HG03108 (cell line): ENCODE results near the gene VAPB.
A peak's percentile ranks its signal among the peaks of the same experiment; 100 is the strongest.
"Not testable (repeated sequence)": the region's sequence is repeated elsewhere in the genome, so short reads cannot be mapped to it uniquely, and the experiment has no call there.

Source experiments
- ATAC-seq: cut with Tn5 transposase; IDR thresholded peaks from one replicate; pipeline ENCODE4 v1.9.1; 2021; ENCODE audit warnings: moderate library complexity; ENCODE audit not compliant: unreplicated experiment

Gene VAPB

DNA sequence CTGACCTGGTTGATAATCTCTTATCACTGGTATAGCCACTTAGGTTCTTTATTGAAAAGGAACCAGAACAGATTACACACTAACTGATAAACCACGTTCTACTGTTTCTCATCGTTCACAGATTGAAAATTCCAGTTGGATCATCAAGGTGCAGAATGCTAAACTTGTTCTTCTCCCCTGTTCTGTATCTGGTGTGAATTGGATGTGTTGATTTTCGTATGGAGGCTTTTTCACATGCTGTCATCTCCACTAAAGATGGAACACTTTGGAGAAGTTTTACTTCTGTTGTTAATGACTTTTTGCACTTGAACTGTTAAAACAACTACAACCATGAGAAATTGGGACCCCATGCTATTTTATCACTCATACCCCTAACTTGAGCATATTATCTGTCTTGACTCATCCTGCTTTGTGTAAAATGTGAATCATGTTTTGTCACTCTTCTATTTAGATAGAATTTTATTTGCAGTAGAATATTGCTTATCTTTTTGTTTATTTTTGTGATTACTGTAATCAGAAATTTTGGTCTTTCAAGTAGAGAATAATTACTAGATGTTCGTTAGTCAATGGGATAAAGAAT lies 17.5 kb downstream of the VAPB start:
- no peak for ATAC-seq

DNA sequence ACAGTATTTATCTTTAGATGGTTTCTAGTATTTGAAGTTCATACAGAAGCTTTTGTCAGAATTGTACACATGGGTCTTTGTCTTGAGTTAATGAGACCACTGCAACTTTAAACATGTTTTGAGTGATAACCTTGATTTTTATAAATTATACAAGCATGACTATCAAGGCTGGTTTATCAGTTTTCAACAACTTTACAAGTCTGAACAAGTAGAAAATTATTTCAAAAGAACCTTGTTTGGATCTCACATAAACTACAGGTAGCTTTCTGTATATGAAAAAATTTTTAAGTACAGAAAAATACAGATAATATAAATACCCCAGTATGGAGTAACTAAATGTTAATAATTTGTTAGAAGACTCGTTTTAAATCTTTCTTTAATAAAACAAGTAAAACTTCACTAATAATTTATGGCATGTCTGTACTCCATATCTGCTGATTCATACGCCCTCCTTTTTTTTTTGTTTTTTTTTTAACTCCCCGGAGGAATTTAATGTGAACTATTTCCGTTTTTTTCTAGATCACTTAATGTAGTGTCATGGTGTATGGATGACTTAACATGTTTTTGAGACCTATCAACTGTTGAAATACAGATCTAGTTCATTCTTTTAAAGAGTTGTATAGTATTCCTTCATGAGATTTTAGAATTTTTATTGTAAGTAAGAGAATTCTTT lies 18.3 kb downstream of the VAPB start:
- ATAC-seq = no peak

DNA sequence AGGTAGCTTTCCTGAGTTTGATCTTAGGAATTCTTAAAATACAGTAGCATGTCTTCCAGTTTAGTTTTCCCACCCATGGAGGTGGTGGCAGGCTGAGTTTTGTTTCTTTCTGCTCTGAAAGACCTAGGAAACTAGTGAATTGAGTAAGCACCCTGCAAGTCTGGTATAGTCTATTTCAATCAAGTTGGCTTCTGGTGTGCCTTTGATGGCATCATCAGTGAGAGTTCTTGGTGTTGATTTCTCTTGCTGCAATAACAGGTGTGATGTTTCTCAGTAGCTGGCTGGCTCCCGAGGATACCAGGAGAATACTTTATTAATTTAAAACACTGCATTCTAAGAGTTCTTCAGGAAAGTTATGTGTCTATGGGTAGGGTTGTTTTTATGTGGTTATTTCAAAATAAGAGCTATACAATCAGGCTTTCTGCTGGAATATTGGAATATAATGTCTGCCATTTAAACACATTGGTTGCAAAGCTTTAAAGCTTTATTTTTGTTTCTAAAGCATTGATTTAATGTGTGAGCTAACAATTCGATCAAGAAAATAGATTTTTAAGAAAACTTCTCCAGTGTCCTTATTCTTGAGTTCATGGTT lies 19.0 kb downstream of the VAPB start:
- ATAC-seq = peak; percentile 56

- ATAC-seq = no peak
Observed at GRCh38 chr20:58408603-58409246, 19.7 kb downstream of the VAPB start.

GRCh38 chr20:58414216-58414615 lies 25.2 kb downstream of the VAPB start:
- not testable (repeated sequence) for ATAC-seq

- ATAC-seq = not testable (repeated sequence)
Observed at GRCh38 chr20:58414786-58415185, 25.8 kb downstream of the VAPB start.

- ATAC-seq = no peak
Observed at GRCh38 chr20:58416057-58416456, 27.0 kb downstream of the VAPB start.

GRCh38 chr20:58416835-58417234 lies 27.8 kb downstream of the VAPB start:
- no peak for ATAC-seq

- ATAC-seq = no peak
Observed at GRCh38 chr20:58417438-58417837, 28.4 kb downstream of the VAPB start.

DNA sequence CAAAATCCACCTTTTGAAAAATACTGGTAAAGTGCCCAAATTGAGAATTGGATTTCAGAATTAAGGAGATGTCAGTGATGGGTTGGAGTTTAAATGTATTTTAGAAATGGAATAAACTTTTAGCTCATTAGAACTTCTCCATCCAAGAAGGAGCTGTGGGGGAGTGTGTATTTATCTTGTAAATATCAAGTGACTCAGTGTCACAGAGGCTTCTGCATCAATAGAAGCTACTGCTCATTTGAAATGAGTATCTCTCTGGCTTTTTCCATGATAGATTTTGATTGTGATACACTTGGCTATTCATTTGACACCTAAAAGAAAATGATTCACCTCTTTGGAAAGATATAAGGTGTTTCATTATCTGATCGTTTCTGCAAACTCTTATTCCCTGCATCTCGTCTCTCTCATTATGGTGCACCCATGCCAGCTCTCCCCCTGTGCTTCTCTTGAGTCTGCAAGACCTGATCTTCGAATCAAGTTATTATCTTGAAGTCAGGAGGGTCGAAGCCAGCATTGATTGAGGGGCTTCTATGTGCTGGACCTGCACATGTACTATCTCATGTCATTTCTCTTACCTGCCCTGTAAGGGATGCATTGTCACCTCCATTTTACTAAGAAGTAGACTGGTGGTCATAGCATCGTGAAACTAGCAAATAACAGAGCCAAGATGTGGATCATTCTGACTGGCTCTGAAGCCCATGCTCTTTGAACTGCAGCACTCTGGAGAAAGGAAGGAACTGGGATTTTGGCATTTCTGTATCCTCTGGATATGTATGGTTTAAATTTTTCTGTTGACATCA lies 30.1 kb downstream of the VAPB start:
- no peak for ATAC-seq

- no peak for ATAC-seq
Observed at GRCh38 chr20:58420798-58421496, 31.9 kb downstream of the VAPB start.

- ATAC-seq = no peak
Observed at GRCh38 chr20:58421497-58421850, 32.4 kb downstream of the VAPB start.

GRCh38 chr20:58424218-58424969 lies 35.4 kb downstream of the VAPB start:
- ATAC-seq = no peak

DNA sequence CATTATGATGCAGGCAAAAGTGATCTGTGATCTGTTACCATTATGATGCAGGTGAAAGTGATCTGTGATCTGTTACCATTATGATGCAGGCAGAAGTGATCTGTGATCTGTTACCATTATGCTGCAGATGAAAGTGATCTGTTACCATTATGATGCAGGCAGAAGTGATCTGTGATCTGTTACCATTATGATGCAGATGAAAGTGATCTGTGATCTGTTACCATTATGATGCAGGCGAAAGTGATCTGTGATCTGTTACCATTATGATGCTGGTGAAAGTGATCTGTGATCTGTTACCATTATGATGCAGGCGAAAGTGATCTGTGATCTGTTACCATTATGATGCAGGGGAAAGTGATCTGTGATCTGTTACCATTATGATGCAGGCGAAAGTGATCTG lies 38.5 kb downstream of the VAPB start:
- ATAC-seq = not testable (repeated sequence)

- ATAC-seq = no peak
Observed at GRCh38 chr20:58428364-58428763, 39.3 kb downstream of the VAPB start.

GRCh38 chr20:58429303-58429702 lies 40.3 kb downstream of the VAPB start:
- no peak for ATAC-seq

DNA sequence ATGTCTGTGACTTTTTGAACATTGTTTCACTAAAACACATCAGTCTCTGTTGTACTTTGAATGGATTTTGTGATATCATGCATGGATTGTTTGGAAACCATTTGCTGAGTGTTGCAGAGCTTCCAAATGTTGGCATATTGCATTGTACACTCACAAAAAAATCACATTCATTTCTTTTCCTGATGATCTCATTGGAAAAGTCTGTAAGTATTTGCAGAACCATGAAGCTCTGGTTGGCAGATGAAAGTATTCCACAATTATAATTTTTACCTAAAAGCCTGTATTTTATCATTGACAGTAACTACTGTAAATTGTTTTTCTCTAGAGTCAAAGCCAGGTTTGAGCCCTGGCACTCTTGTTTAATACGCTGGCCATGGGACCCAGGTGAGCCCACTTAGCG lies 42.1 kb downstream of the VAPB start:
- no peak for ATAC-seq

GRCh38 chr20:58432186-58432954 lies 43.3 kb downstream of the VAPB start:
- no peak for ATAC-seq

- no peak for ATAC-seq
Observed at GRCh38 chr20:58433029-58433647, 44.1 kb downstream of the VAPB start.
